ENCODE data around the gene IL37.

Gene IL37

GRCh38 chr2:112910865-112911264 is at the start of gene IL37:
Gene IL37, plus strand, starts transcription at chr2:112911165. Its CDS starts 1,848 bp downstream, at chr2:112913013.
- DNase-seq, result no peak

- DNase-seq, result no peak
Observed at GRCh38 chr2:112864072-112864471, 46.9 kb upstream of the IL37 start.

GRCh38 chr2:112866128-112866835 is 44.7 kb upstream of the IL37 start:
- no peak for DNase-seq

- no peak for DNase-seq
Observed at GRCh38 chr2:112867701-112868631, 43.0 kb upstream of the IL37 start.

- DNase-seq, result peak; percentile 2
Observed at GRCh38 chr2:112869258-112869842, 41.6 kb upstream of the IL37 start.

- DNase-seq, result no peak
Observed at GRCh38 chr2:112870841-112871835, 39.8 kb upstream of the IL37 start.

GRCh38 chr2:112876257-112876970 is 34.6 kb upstream of the IL37 start:
- DNase-seq, result no peak

GRCh38 chr2:112876971-112877361 is 34.0 kb upstream of the IL37 start:
- no peak for DNase-seq

GRCh38 chr2:112877423-112877822 is 33.5 kb upstream of the IL37 start:
- DNase-seq, result no peak

- no peak for DNase-seq
Observed at GRCh38 chr2:112879491-112880041, 31.4 kb upstream of the IL37 start.

GRCh38 chr2:112880091-112880531 is 30.9 kb upstream of the IL37 start:
- DNase-seq, result no peak

GRCh38 chr2:112880696-112881095 is 30.3 kb upstream of the IL37 start:
- no peak for DNase-seq

GRCh38 chr2:112881217-112881985 is 29.6 kb upstream of the IL37 start:
- no peak for DNase-seq

GRCh38 chr2:112883669-112884068 is 27.3 kb upstream of the IL37 start:
- DNase-seq, result no peak

- no peak for DNase-seq
Observed at GRCh38 chr2:112884869-112885505, 26.0 kb upstream of the IL37 start.

- DNase-seq, result no peak
Observed at GRCh38 chr2:112885506-112885902, 25.5 kb upstream of the IL37 start.

- DNase-seq, result no peak
Observed at GRCh38 chr2:112886291-112886690, 24.7 kb upstream of the IL37 start.

GRCh38 chr2:112887964-112888749 is 22.8 kb upstream of the IL37 start:
- no peak for DNase-seq

GRCh38 chr2:112889976-112890375 is 21.0 kb upstream of the IL37 start:
- DNase-seq, result no peak
